ENCODE results near the gene SEPTIN3.

The SEPTIN3 gene

GRCh38 chr22:41969110-41969646 is at the start of gene SEPTIN3:
SEPTIN3 (plus strand) TSS chr22:41969443; CDS start chr22:41971493, 2,050 bp downstream.
- H3K27me3 Mint-ChIP-seq, result peaks cover 30% of the 10 kb centered on the region
- no peaks in the 10 kb centered on the region for H3K9me3 Mint-ChIP-seq
- no peaks in the 10 kb centered on the region for H3K4me1 Mint-ChIP-seq
- H3K27ac Mint-ChIP-seq (ENCODE audit: low read depth), result no peak within 1 kb of the TSS
- DNase-seq (ENCODE audit: low spot score in 2 of 2), result no peak
- no peak for ATAC-seq (replicated peaks; ENCODE audit: extremely low read depth, poor library complexity, severe bottlenecking)
- H3K36me3 Mint-ChIP-seq (ENCODE audit: insufficient read depth), result no peaks in the 10 kb centered on the region
- H3K4me3 Mint-ChIP-seq, result no peak within 1 kb of the TSS

DNA sequence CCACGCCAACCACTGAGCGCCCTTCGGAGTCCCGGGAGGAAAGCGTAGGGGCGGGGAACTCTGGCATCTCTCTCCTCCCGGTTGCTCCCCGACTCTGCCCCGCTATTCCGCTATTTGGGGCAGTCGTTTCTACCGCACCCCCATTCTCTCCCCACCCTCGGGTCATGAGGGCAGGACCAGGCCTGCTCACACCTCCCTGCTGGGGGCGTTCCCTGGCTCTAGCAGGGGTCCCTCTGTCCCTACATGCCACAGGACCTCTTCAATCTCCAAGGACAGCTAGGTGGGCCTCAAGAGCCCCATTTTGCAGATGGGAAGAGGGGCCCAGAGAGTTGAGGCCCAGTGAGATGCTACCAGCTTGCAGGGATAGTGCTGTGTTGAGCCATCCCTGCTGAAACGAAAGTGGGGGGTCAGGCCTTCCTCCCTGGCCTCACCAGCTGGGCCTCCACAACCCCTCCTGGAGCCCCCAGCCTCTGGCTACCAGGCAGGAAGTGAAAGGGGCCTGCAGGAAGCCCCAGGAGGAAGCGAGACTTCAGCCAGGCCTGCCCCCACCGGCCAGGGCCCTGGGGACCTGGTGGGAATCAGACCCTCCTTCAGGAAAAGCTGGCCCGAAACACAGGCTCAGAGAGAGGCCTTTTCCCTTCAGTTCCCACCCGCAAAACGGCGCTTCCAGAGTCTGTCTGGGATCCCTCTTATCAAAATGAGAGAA is 48.8 kb upstream of the SEPTIN3 start:
- no peak for DNase-seq (ENCODE audit: low spot score in 2 of 2)
- Mint-ChIP-seq H3K27me3 (peaks cover 22% of the 10 kb centered on the region), H3K36me3 (ENCODE audit: insufficient read depth) (peaks cover 2% of the 10 kb centered on the region), H3K27ac (ENCODE audit: low read depth) (no peak overlapping the region), H3K4me3 (peak overlapping the region; percentile 61), H3K9me3 (no peaks in the 10 kb centered on the region), H3K4me1 (peaks cover 11% of the 10 kb centered on the region)
- ATAC-seq (replicated peaks; ENCODE audit: extremely low read depth, poor library complexity, severe bottlenecking), result no peak

DNA sequence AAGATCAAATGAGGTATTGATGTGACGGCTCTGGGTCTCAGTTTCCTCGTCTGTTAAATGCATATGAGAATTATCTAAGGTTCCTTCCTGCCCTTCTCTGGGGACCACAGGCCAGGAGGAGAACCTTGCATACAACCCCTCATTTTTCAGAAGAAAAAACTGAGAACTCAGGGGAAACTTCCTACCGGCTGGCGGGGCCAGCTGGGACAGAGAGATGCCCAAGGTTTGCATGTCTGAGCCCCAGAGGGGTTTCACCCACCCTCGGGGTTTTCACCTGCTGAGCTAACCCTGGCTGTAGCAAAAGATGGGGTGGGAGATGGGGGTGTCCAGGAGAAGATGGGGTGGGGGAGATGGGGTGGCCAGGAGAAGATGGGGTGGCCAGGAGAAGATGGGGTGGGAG is 46.9 kb upstream of the SEPTIN3 start:
- Mint-ChIP-seq H3K36me3 (ENCODE audit: insufficient read depth) (peaks cover 2% of the 10 kb centered on the region), H3K27me3 (peaks cover 3% of the 10 kb centered on the region), H3K9me3 (no peaks in the 10 kb centered on the region), H3K27ac (ENCODE audit: low read depth) (no peak overlapping the region), H3K4me1 (peaks cover 21% of the 10 kb centered on the region), H3K4me3 (no peak overlapping the region)
- DNase-seq (ENCODE audit: low spot score in 2 of 2) (no peak), ATAC-seq (replicated peaks; ENCODE audit: extremely low read depth, poor library complexity, severe bottlenecking) (no peak)

DNA sequence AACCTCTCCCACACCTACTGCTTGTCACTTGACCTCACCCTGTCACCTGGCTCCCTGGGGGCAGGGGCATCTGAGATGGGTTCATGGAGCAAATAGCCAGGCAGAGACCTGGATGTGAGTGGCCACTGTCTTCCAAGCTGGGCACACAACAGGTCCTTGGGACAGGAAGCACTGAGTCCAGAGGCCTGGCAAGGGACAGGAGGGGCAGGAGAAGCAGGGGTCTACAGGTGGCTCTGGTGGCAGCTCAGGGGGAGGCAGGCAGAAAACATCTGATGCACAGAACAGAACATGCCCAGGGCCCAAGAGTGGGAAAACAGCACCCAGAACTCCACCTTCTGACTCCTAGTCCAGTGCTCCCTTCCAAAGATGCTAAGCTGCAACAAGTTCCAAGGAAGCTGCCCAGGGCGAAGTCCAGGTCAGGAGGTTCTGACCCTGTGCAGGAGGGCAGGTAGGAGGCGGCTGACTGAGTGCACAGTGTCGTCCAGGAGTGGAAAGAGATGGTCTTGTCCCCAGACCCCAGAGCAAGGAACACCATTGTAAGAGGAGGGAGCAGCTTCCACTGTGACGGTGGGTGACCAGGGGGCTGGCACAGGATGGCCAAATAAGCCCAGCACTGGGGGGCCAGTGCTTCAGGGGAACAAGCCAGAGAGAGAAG is 46.2 kb upstream of the SEPTIN3 start:
- Mint-ChIP-seq H3K27ac (ENCODE audit: low read depth) (no peak overlapping the region), H3K4me1 (peaks cover 28% of the 10 kb centered on the region), H3K4me3 (no peak overlapping the region)

DNA sequence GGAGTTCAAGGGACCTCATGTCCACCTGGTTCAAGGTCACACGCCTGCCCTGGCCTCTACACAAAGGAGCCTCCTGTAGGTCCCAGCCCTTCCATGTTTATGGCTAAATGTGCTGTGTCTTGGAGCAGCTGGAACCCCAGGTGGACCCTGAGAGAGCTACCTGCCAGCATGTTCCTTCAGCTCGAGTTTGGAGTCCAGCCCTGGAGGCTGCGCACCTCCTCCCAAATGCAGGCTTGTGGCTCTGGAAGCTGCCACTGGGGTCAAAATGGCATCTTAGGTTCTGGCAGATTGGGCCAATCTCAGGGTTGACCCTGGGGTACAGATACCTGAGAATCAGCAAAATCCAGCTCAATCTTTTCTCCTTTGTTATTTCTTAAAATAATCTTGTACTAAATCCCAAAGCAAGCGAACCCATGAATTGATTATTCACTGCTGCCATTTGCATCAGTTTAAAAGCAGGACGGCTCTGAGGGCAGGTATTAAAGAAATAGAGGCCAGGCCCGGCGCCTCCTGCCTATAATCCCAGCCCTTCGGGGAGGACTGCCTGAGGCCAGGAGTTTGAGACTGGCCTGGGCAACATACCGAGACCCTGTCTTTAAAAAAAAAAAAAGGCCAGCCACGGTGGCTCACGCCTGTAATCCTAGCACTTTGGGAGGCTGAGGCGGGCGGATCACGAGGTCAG is 45.5 kb upstream of the SEPTIN3 start:
- no peaks in the 10 kb centered on the region for H3K9me3 Mint-ChIP-seq
- no peak overlapping the region for H3K4me3 Mint-ChIP-seq
- H3K27ac Mint-ChIP-seq (ENCODE audit: low read depth), result no peak overlapping the region
- H3K4me1 Mint-ChIP-seq, result peaks cover 32% of the 10 kb centered on the region
- ATAC-seq (replicated peaks; ENCODE audit: extremely low read depth, poor library complexity, severe bottlenecking) (no peak), DNase-seq (ENCODE audit: low spot score in 2 of 2) (no peak)
- no peaks in the 10 kb centered on the region for H3K27me3 Mint-ChIP-seq
- peaks cover 4% of the 10 kb centered on the region for H3K36me3 Mint-ChIP-seq (ENCODE audit: insufficient read depth)

More for the DNA sequence above, 46.2 kb upstream of the SEPTIN3 start:
- Mint-ChIP-seq H3K36me3 (ENCODE audit: insufficient read depth) (peaks cover 2% of the 10 kb centered on the region), H3K27me3 (no peaks in the 10 kb centered on the region), H3K9me3 (no peaks in the 10 kb centered on the region)
- DNase-seq (ENCODE audit: low spot score in 2 of 2) (no peak), ATAC-seq (replicated peaks; ENCODE audit: extremely low read depth, poor library complexity, severe bottlenecking) (no peak)

DNA sequence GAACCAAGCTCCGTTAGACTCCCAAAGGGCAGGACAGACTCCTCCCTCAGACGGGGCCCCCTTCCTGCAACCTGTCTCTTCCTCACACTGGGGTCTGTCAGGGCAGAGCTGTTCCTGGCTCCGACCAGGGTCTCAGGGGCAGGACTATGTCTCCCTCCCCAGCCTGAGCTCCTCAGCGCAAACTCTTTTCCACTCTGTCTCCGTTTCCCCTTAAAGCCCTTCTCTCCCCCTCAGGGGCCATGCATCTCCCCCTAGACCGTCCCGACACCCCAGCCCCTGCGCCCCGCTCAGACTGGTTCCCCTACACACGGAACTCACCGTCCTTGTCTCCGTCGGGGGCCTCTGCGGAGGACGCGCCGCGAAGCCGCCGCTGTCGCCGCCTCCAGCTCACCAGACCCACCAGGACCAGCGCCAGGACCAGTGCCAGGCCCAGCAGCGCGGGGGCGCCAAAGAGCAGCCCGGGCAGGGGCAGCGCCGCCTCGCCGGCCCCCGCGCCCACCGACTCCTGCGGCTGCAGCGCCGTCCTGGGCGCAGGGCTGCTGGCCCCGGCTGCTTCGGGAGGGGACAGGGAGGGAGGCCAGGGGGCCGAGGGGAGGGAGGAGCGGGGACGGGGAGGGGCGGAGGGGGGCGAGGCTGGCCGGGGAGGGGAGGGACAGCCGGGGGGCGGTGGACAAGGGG is 43.3 kb upstream of the SEPTIN3 start:
- H3K27me3 Mint-ChIP-seq, result no peaks in the 10 kb centered on the region
- H3K27ac Mint-ChIP-seq (ENCODE audit: low read depth), result peak overlapping the region; percentile 67
- peak; percentile 82 for ATAC-seq (replicated peaks; ENCODE audit: extremely low read depth, poor library complexity, severe bottlenecking)
- H3K4me1 Mint-ChIP-seq, result peaks cover 26% of the 10 kb centered on the region
- H3K9me3 Mint-ChIP-seq, result no peaks in the 10 kb centered on the region
- H3K36me3 Mint-ChIP-seq (ENCODE audit: insufficient read depth), result peaks cover 2% of the 10 kb centered on the region
- peak overlapping the region; percentile 67 for H3K4me3 Mint-ChIP-seq
- DNase-seq (ENCODE audit: low spot score in 2 of 2), result peak; percentile 68 to 70

DNA sequence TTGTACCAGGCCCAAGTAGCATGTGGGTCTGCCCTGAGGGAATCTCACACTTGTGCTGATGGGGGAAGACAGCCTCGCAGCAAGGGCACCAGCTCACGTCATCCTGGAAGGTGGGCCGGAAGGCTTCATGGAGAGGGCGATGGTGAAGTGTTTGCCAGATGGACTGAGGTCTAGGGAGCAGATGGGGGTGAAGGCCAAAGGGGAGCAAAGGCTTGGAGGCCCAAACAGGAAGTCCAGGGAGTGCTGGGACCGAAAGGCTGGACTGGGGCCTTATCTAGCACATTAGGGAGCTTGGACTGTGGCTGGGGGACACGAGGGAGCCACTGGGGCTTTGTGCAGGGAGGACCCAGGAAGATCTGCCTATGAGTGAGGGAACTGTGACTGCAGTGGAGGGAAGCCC is 41.4 kb upstream of the SEPTIN3 start:
- Mint-ChIP-seq H3K4me3 (peak overlapping the region; percentile 67), H3K4me1 (peaks cover 26% of the 10 kb centered on the region), H3K27ac (ENCODE audit: low read depth) (peak overlapping the region; percentile 72), H3K36me3 (ENCODE audit: insufficient read depth) (peaks cover 2% of the 10 kb centered on the region), H3K27me3 (no peaks in the 10 kb centered on the region), H3K9me3 (no peaks in the 10 kb centered on the region)
- ATAC-seq (replicated peaks; ENCODE audit: extremely low read depth, poor library complexity, severe bottlenecking) (no peak), DNase-seq (ENCODE audit: low spot score in 2 of 2) (no peak)

DNA sequence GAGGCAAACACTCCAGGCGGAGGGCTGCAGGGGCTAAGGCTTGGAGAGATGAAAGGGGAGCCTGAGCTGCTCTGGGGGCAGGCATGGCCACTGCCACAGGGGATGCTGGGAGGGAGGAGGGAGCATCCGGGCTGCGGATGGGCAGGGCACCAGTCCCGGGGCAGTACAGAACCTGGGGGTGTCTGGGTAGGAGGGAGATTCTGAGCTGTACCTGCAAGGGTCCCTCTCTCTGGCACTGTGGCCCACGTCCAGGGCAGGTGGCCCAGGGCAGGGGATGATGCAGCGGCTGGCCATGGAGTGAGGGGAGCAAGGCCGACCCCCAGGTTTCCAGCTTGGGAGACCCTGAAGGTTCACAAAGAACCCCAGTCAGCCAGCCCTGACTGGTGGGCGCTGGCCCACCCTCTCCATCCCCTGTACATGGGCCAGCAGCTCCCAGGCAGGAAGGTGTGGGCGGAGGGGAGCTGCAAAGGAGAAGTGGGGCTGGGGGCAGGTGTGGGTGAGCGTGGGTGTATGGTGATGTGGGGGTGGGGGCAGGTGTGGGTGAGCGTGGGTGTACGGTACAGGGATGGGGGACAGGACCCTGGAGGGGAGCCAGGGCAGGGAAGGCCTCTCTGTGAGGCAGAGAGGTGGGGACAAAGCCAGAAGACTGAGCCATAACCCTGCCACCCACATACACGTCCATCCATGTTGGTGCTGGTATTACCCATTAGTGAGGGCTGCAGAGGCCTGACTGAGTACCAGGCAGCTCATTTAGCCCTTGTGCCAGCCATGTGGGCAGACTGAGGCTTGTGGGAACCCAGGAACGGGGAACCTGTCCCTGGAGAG is 40.4 kb upstream of the SEPTIN3 start:
- H3K36me3 Mint-ChIP-seq (ENCODE audit: insufficient read depth), result peaks cover 4% of the 10 kb centered on the region
- H3K27me3 Mint-ChIP-seq, result no peaks in the 10 kb centered on the region
- DNase-seq (ENCODE audit: low spot score in 2 of 2) (no peak), ATAC-seq (replicated peaks; ENCODE audit: extremely low read depth, poor library complexity, severe bottlenecking) (no peak)
- no peak overlapping the region for H3K4me3 Mint-ChIP-seq
- peak overlapping the region; percentile 62 for H3K27ac Mint-ChIP-seq (ENCODE audit: low read depth)
- H3K4me1 Mint-ChIP-seq, result peaks cover 26% of the 10 kb centered on the region
- H3K9me3 Mint-ChIP-seq, result no peaks in the 10 kb centered on the region

- H3K4me3 Mint-ChIP-seq, result no peak overlapping the region
- H3K27ac Mint-ChIP-seq (ENCODE audit: low read depth), result peak overlapping the region; percentile 62
- no peaks in the 10 kb centered on the region for H3K27me3 Mint-ChIP-seq
- peaks cover 26% of the 10 kb centered on the region for H3K4me1 Mint-ChIP-seq
- DNase-seq (ENCODE audit: low spot score in 2 of 2), result no peak
- ATAC-seq (replicated peaks; ENCODE audit: extremely low read depth, poor library complexity, severe bottlenecking), result no peak
- H3K9me3 Mint-ChIP-seq, result no peaks in the 10 kb centered on the region
- peaks cover 4% of the 10 kb centered on the region for H3K36me3 Mint-ChIP-seq (ENCODE audit: insufficient read depth)
Measured at GRCh38 chr22:41929418-41929810, 39.8 kb upstream of the SEPTIN3 start.

DNA sequence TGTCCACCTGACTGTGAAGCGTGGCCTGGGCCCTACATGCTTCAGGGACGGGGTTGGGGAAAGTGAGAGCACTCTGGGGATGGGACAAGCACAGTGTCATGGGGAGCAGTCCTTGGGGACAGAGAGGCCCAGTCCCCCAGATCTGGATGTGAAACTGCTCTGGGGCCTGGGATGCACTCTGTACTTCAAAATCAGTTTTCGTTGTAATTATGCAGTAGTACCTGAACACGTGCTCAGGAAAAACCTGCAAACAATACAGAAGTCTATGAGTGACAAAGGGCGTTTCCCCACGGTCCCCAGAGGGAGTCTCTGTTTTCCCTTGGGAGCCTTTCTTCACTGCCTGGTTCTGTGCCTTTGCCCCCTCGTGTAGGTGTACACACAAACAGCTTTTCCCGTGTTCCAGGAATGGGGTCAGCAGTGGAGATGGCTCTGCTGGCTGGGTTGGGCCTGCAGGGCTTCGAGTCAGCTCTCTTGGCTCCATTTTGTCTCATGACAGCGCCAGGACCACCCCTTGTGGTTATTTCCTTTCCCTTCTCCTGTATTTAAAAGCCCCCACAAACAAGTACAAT is 37.5 kb upstream of the SEPTIN3 start:
- Mint-ChIP-seq H3K4me1 (peaks cover 19% of the 10 kb centered on the region), H3K27me3 (no peaks in the 10 kb centered on the region), H3K36me3 (ENCODE audit: insufficient read depth) (peaks cover 6% of the 10 kb centered on the region), H3K27ac (ENCODE audit: low read depth) (peak overlapping the region; percentile 22), H3K9me3 (no peaks in the 10 kb centered on the region), H3K4me3 (no peak overlapping the region)
- ATAC-seq (replicated peaks; ENCODE audit: extremely low read depth, poor library complexity, severe bottlenecking), result no peak
- no peak for DNase-seq (ENCODE audit: low spot score in 2 of 2)

DNA sequence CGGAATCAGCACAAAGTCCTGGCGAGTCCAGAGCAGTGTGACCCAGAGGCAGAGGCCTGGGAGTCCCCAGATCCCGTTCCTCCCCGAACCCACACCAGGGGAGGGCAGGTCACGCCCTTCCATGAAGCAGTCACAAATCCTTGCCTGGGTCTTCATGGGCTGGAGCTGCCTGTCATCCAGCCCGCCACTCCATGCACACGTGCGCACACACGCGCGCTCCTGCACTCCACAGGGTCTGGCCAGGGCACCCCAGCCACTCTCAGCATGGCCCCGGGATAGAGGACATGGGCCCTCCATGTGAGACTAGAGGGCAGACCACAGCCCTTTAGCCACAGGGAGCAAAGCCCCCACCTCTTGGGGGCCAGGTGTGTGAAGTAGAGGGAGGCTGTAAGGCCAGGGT is 36.9 kb upstream of the SEPTIN3 start:
- Mint-ChIP-seq H3K9me3 (no peaks in the 10 kb centered on the region), H3K36me3 (ENCODE audit: insufficient read depth) (peaks cover 6% of the 10 kb centered on the region), H3K27ac (ENCODE audit: low read depth) (peak overlapping the region; percentile 44), H3K4me3 (no peak overlapping the region), H3K4me1 (peaks cover 16% of the 10 kb centered on the region), H3K27me3 (no peaks in the 10 kb centered on the region)
- ATAC-seq (replicated peaks; ENCODE audit: extremely low read depth, poor library complexity, severe bottlenecking) (no peak), DNase-seq (ENCODE audit: low spot score in 2 of 2) (no peak)

Data from central memory CD8-positive, alpha-beta T cell (primary cell).